ENCODE results near the gene DNM1. TPM values are rescaled to one million over a fixed set of nuclear protein-coding genes. Genes with fewer than 3 reads are reported as not detected.

DNM1 gene
- total and polyA plus RNA-seq, 10 of the 15 experiments (the other 5 are each of a cell fraction or from before 2014, with no cell fraction given) = 0.06 to 0.67 (median 0.19) TPM; not detected in 3

DNA sequence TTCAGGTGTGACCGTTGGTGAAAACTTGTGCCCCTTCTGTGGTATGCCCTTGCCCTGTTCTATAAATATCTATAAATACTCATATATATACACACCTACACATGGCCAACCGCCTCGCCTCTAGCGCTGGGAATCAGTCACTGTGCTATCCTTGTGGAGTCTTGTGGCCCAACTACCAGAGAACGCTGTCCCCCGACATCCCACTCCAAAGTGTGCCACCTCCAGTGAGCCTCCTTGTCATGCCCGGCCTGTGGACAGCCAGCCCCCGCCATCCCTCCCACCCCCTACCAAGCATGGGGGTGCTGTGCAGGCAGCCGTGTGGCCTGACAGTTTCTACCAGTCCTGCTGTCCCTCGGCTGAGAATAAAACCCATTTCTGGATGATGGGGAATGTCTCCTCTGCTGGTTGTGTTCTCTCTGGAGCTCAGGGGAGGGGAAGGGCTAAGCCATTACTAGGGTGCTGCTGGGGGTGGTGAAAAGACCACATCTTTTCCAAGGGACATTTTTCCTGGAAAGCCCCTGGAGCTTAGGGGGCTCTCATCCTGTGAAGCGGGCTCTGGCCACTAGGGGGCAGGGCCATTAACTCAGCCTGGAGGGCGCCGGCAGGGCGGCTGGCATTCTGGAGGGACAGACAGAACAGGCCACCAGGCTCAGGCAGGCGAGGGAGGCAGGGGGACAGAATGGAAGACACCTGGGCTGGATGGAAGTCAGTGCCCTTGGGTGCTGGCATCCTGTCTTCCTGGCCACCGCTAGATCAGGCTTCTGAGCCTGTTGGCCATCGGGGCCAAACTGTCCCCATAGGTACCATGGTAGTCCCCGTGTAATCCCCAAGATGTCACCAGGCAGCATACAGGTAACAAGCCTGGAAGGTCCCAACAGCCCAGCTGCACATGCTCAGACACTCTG is 51.9 kb downstream of the DNM1 start (continued):
- TF ChIP-seq, protein P1, sequence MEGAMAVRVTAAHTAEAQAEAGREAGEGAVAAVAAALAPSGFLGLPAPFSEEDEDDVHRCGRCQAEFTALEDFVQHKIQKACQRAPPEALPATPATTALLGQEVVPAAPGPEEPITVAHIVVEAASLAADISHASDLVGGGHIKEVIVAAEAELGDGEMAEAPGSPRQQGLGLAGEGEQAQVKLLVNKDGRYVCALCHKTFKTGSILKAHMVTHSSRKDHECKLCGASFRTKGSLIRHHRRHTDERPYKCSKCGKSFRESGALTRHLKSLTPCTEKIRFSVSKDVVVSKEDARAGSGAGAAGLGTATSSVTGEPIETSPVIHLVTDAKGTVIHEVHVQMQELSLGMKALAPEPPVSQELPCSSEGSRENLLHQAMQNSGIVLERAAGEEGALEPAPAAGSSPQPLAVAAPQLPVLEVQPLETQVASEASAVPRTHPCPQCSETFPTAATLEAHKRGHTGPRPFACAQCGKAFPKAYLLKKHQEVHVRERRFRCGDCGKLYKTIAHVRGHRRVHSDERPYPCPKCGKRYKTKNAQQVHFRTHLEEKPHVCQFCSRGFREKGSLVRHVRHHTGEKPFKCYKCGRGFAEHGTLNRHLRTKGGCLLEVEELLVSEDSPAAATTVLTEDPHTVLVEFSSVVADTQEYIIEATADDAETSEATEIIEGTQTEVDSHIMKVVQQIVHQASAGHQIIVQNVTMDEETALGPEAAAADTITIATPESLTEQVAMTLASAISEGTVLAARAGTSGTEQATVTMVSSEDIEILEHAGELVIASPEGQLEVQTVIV (IDR thresholded peaks at IDR 0.05; ENCODE audit: borderline replicate concordance, partially characterized antibody) = no peak
- no peak for TF ChIP-seq SUZ12 (IDR thresholded peaks at IDR 0.05; ENCODE audit: unreplicated experiment)
- TF ChIP-seq EGR1 (IDR thresholded peaks at IDR 0.05; ENCODE audit: borderline replicate concordance in 1 of 2, low read depth in 2 of 2, low read length in 2 of 2) = no peak
- TF ChIP-seq, protein P2, sequence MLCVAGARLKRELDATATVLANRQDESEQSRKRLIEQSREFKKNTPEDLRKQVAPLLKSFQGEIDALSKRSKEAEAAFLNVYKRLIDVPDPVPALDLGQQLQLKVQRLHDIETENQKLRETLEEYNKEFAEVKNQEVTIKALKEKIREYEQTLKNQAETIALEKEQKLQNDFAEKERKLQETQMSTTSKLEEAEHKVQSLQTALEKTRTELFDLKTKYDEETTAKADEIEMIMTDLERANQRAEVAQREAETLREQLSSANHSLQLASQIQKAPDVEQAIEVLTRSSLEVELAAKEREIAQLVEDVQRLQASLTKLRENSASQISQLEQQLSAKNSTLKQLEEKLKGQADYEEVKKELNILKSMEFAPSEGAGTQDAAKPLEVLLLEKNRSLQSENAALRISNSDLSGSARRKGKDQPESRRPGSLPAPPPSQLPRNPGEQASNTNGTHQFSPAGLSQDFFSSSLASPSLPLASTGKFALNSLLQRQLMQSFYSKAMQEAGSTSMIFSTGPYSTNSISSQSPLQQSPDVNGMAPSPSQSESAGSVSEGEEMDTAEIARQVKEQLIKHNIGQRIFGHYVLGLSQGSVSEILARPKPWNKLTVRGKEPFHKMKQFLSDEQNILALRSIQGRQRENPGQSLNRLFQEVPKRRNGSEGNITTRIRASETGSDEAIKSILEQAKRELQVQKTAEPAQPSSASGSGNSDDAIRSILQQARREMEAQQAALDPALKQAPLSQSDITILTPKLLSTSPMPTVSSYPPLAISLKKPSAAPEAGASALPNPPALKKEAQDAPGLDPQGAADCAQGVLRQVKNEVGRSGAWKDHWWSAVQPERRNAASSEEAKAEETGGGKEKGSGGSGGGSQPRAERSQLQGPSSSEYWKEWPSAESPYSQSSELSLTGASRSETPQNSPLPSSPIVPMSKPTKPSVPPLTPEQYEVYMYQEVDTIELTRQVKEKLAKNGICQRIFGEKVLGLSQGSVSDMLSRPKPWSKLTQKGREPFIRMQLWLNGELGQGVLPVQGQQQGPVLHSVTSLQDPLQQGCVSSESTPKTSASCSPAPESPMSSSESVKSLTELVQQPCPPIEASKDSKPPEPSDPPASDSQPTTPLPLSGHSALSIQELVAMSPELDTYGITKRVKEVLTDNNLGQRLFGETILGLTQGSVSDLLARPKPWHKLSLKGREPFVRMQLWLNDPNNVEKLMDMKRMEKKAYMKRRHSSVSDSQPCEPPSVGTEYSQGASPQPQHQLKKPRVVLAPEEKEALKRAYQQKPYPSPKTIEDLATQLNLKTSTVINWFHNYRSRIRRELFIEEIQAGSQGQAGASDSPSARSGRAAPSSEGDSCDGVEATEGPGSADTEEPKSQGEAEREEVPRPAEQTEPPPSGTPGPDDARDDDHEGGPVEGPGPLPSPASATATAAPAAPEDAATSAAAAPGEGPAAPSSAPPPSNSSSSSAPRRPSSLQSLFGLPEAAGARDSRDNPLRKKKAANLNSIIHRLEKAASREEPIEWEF (IDR thresholded peaks at IDR 0.05; ENCODE audit: insufficient replicate concordance, low read depth, low read length) = no peak
- peak; percentile 6; the same call in 1 of the 2 replicates for TF ChIP-seq RUNX3 (IDR thresholded peaks at IDR 0.05; ENCODE audit: low read length)
- TF ChIP-seq, protein P3, sequence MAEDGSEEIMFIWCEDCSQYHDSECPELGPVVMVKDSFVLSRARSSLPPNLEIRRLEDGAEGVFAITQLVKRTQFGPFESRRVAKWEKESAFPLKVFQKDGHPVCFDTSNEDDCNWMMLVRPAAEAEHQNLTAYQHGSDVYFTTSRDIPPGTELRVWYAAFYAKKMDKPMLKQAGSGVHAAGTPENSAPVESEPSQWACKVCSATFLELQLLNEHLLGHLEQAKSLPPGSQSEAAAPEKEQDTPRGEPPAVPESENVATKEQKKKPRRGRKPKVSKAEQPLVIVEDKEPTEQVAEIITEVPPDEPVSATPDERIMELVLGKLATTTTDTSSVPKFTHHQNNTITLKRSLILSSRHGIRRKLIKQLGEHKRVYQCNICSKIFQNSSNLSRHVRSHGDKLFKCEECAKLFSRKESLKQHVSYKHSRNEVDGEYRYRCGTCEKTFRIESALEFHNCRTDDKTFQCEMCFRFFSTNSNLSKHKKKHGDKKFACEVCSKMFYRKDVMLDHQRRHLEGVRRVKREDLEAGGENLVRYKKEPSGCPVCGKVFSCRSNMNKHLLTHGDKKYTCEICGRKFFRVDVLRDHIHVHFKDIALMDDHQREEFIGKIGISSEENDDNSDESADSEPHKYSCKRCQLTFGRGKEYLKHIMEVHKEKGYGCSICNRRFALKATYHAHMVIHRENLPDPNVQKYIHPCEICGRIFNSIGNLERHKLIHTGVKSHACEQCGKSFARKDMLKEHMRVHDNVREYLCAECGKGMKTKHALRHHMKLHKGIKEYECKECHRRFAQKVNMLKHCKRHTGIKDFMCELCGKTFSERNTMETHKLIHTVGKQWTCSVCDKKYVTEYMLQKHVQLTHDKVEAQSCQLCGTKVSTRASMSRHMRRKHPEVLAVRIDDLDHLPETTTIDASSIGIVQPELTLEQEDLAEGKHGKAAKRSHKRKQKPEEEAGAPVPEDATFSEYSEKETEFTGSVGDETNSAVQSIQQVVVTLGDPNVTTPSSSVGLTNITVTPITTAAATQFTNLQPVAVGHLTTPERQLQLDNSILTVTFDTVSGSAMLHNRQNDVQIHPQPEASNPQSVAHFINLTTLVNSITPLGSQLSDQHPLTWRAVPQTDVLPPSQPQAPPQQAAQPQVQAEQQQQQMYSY (CRISPR knock-in tag; IDR thresholded peaks at IDR 0.05) = no peak
- TF ChIP-seq, protein P4, sequence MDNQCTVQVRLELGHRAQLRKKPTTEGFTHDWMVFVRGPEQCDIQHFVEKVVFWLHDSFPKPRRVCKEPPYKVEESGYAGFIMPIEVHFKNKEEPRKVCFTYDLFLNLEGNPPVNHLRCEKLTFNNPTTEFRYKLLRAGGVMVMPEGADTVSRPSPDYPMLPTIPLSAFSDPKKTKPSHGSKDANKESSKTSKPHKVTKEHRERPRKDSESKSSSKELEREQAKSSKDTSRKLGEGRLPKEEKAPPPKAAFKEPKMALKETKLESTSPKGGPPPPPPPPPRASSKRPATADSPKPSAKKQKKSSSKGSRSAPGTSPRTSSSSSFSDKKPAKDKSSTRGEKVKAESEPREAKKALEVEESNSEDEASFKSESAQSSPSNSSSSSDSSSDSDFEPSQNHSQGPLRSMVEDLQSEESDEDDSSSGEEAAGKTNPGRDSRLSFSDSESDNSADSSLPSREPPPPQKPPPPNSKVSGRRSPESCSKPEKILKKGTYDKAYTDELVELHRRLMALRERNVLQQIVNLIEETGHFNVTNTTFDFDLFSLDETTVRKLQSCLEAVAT (IDR thresholded peaks at IDR 0.05) = no peak
- no peak for TF ChIP-seq CBFB (IDR thresholded peaks at IDR 0.05; ENCODE audit: low read depth)
- no peak for TF ChIP-seq NFYA (IDR thresholded peaks at IDR 0.05; ENCODE audit: borderline replicate concordance, low read depth, low read length)
- no peak for TF ChIP-seq ZNF24 (IDR thresholded peaks at IDR 0.05)
- TF ChIP-seq MTA2 (IDR thresholded peaks at IDR 0.05; ENCODE audit: low read depth) = no peak
- no peak for TF ChIP-seq CHD2 (IDR thresholded peaks at IDR 0.05; ENCODE audit: borderline replicate concordance, low read depth, low read length)
- 0 out of 2 replicates have a peak, but pooled peaks have one; percentile 25 for TF ChIP-seq BACH1 (IDR thresholded peaks at IDR 0.05; ENCODE audit: borderline replicate concordance)
- no peak for TF ChIP-seq TCF12 (IDR thresholded peaks at IDR 0.05; ENCODE audit: low read depth, low read length)
- TF ChIP-seq ZSCAN29 (IDR thresholded peaks at IDR 0.05) = no peak
- TF ChIP-seq KDM1A (IDR thresholded peaks at IDR 0.05; ENCODE audit: borderline replicate concordance) = no peak
